GM21423 (cell line): Measurements from ENCODE around the gene AFF3.
"Not testable (repeated sequence)": the region's sequence is repeated elsewhere in the genome, so short reads cannot be mapped to it uniquely, and the experiment has no call there.

ENCODE experiments used
- ATAC-seq: cut with Tn5 transposase; IDR thresholded peaks from one replicate; pipeline ENCODE4 v1.9.1; 2021; ENCODE audit warnings: mild to moderate bottlenecking, moderate library complexity; ENCODE audit not compliant: unreplicated experiment

The AFF3 gene

DNA sequence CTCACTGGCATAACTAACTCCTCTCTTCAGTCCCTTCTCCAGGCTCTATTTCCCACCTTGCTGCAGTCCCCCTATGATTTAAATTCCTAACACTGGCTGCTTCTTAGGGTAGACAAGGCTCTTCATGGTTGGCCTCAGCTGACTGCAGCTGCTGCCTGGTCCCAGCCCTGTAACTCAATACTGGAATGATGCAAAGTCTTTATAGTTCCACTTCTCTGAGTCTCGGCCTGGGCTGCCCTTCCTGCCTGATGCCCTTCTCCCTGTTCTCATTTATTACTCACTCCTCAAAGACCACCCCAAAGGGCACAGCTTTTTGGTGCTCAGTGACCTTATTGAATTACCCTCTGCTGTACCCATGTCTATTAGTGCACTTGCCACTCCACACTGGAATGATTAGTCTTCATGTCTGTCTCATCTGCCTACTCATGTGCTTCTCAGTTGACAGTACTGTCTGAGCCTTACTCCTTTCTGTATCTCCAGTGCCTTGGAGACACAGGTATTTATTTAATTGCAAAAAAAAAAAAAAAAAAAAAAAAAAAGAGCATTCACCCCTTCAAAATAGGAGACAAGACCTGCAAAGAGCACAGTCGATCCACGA is 453.1 kb downstream of the AFF3 start:
- no peak for ATAC-seq

DNA sequence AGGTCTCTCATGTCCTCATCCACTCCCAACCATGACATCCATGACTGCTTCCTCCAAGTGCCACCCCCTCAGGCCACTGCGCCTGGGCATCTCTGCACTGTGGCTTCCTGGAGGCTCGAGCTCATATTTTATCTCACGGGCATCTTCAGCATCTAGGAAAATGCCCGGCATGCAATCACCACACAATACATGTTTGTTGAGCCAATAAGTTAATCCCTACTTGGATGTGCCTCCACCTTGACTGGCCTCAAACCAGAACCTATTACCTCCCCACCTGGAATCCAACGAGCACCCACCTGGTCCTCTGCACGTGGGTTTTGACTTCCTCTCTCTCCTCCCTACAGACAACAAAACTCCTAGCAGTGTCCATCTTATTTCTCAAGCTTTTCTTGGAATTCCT is 453.7 kb downstream of the AFF3 start:
- no peak for ATAC-seq

DNA sequence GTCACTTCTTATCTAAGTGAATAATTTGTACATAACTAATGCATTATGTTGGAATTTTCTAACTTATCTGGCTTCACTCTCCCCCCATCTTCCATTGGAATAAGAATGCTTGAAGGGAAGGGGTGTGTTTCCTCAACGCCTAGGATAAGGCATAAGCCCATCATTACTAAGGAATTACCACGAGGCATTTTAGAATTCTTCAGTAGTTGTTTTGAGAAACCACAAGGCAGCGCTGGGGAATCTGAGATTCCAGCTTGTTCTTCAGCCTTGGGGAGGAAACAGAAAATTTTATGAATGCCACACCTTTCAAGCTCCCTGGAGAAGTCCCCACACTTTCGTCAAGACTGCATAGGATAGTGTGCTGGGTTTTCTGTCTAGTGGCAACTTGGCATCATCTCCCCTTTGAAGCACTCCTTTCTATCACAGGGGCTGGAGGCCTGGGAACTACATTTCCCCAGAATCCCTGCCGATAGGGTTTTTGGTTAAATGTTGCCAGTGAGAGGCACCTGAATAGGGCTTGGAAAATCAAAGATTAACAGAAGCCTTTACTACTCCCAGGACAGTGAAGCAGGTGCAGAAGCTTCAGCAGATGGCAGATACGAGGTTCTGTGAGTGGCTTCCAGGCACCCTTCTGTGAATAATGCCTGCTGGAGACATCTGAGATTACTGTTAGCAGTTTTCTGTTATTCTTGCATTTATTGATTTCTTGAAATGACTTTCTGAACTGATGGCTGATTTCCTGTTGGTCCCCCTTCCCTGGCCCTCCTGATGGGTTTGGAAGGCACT is 459.9 kb downstream of the AFF3 start:
- ATAC-seq = no peak

DNA sequence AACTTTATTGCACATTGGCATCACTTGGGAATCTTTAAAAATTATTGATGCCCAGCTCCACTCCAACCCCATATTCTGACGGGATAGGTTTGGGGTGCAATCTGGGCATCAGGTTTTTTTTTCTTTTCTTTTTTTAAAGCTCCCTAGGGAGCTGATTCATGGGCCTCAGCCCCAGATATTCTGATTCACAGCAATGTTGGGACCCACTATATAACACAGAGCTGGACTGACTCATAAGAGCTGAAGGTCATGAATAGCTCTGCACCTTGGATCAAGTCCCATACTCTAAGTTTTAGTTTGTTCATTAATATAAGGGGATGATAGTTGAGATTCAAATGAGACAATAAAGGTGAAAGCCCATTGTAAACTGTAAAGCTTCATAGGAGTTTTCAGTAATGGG is 461.4 kb downstream of the AFF3 start:
- no peak for ATAC-seq

DNA sequence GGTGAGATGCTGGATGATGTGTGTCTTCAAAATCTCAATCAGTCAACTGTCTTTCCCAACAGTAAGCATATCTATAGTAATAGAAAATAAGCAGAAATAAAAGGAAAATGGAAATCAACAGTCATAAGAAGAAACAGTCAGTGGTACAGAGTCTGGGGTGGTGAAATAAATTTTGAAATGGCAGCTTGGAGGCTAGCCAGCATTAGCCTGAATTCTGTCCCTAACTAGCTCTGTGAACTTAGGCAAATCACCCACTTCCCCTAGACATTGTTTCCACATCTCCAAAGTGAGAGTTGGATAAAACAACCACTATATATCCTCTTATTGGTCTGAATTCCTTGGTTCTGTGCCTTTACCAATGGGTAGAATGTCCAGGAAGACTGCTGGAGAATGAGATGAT is 462.9 kb downstream of the AFF3 start:
- no peak for ATAC-seq

DNA sequence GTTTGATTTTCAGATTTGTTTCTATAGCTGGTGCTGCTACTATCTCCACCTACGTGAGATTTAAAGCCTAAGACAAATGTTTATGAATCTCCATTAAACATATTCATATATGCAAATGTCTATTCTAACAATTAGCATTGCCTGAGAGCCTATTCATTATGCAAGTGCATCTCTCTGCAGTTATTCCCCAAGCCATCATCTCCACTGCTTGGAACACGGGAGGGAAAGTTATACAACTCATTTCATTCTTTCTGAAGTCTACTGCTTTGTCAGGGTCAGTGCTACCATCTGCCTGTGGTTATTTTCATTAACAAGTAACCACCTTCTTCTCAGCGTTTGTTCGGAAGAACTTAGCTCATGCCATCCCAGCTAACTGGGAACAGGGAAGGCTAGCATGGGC is 463.8 kb downstream of the AFF3 start:
- ATAC-seq = no peak

DNA sequence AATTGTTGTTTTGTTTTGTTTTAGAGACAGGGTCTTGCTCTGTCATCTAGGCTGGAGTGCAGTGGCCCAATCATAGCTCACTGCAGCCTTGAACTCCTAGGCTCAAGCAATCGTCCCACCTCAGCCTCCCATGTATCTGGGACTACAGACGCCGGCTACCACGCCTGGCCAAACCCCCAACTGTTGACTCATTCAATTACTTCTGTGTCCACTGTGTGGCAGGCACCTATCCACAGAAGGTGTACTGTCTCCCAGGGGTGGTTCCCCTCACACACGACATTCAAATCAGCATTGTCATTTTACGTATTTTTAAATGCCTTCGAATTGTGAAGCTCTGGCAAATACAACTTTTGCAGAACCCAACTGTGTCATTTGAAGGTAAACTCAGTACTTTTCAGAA is 464.6 kb downstream of the AFF3 start:
- ATAC-seq = no peak

DNA sequence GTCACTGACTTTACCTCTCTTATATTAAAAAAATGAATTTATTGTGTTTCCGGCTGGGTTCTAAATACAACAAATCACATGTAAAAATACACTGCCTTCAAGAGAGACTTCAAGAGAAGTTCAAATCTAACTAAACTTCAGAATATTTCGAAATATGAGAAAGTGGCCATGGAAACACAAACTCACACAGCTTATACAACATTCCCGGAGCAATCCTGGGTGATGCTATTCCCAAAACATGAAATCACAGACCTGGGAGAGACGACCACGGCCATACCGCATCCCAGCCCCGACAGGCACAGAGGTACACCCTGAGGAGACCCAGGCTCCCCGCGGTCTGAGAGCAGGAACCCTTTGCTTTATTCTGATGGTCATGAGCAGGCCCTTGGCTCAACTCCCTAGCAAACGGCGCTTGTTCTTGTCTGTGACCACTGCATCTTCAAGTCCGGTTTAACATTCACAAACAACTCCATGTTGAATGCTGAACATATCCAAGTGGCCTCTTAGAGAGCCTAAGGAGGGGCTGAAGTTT is 467.2 kb downstream of the AFF3 start:
- no peak for ATAC-seq

DNA sequence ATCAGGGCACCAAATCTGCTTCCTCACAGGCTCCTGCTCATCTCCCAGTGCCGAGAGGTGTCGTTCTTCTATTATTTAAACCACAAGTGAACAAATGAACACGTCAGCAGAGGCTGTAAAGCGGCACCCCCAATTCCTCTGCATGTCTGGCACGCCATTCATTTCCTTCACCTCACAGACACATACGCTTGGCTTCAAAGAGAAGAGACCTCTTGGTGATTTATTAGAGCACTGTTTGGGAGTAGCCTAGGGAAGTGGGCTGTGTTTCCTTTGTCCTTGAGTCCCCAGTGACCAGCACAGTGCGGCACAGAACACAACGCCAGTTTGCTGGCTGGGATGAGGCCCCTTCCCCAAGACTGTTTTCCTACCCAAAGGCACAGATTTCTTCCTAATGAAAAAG is 468.3 kb downstream of the AFF3 start:
- no peak for ATAC-seq

DNA sequence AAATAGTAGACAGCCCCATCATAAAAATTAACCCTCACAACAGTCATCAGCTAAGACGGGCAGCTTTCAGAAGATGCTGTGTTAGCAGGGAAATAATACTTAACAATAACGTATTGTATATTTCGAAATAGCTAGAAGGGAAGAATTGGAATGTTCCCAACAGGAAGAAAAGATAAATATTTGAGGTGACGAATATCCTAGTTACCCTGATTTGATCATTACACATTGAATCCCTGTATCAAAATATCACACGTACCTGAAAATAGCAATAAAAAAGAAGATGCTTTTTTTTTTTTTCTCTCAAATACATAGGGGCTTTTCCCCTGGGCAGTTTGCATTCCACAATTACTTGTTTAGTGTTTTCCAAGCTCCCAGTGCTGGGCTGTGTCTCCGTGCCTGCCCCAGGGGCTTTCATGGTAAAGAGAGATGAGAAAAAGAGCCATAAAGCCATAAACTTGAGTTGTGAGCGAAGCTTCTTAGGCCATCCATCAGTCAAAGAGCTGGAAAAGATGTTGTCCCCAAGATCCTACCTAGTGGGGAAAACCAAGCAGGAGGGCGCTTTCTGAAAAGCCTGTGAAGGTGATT is 469.5 kb downstream of the AFF3 start:
- ATAC-seq = no peak

DNA sequence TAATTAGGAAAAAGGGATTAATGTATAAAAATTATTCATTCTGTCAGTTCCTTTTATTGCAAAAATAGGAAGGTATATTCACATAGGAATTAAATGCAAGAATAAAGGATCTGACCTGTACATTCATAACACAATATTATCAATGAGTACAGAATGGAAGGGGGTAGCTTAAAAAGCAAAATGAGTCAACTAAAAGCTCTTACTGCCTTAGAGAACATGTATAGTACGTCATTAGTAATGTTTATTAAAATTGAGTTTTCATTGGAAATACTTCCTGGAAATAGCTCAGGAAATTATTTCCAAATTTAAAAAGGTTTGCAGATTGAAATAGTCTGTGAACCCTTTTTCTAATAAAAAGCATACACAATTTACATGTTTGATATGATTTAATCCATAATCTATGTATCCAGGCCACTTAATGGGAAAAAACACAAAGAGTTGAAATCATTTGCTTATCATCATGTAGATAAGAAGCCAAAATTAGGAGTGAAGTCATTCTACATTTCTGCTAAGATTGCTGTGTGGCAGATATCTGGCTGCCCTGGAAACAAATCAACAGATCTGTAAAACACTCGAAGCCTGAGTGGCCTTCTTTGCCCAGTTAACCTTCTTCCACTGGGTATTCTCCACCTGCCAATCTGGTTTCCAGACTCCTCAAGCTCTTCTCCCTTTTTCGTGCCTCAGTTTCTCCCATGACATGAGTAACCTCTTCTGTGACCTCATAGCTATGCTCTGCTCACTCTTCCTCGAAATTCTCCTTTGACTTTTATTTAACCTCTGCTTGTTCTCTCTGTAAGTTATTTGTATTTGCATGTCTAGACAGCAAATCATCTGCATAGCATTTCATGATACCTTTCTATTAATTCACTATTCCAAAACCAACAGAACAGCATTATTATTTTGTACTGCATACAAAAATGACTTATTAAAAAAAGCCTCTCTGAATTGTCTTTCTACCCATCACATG is 471.3 kb downstream of the AFF3 start:
- no peak for ATAC-seq

DNA sequence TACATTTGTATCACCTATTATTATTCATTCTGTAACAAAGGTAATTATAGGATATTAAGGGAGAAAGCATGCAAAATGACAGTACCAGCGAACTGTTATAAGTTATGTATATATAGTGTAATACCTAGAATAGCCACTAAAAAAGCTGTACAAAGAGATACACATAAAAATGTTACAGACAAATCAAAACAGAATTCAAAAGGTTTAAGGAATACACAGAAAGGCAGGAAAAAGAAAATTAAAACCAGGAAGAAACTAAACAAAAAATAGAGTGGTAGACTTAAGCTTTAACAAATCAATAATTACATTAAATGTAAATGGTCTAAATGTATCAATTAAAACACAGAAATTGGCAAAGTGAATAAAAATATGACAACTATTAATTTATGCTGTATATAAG is 476.1 kb downstream of the AFF3 start:
- ATAC-seq = no peak

DNA sequence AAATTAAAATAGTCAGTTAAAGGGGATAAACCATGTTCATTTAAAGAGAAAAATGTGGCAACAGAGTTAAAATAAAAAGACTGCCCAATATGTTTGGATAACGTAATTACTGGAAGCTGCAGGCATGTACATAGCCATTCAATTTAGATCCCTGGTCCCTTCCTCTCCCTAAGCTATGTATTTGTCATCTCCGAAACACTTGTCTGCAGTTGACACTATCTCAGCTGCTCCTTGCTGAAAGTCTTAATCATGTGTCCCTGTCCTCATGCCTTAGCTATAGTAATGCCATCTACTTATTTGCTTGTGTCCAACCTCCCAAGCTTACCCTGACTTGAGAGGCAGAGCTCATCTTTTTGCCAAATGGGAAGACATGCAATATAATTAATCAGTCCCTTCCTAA is 478.7 kb downstream of the AFF3 start:
- ATAC-seq = no peak

DNA sequence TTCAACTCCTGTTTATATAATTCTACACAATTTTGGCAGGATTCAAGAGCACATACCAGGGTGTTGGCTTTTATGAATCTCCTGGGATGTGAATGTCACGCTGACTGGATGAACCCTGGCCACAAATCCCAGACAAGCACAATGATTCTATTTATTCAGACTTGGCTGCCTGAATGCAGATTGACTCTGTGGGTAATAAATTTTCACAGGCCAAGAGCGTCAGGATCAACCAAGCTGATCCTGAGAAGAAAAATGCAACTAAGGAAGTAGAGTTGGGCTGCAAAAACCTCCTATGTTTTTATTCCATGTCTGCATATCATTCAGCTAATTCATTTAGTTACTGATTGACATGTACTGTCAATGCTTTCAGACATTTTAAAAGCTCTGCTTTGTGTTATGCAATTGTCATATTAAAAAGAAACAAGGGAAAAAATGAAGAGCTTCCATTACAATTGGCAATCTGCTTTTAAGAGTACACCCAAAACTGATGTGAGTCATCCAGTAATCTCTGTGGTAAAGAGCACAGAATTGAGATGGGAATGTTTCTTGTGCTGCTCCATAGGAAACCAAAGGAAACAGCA is 479.5 kb downstream of the AFF3 start:
- ATAC-seq = no peak

DNA sequence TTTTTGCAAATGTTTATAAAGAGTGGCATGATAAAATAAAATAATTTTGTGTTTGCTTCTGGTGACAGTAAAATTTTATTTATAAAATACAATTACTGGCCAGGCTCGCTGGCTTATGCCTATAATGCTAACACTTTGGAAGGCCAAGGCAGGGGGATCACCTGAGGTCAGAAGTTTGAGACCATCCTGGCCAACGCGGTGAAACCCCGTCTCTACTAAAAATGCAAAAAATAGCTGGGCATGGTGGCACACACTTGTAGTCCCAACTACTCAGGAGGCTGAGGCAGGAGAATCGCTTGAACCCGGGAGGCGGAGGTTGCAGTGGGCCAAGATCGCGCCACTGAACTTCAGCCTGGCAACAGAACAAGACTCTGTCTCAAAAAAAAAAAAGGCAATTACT is 480.6 kb downstream of the AFF3 start:
- not testable (repeated sequence) for ATAC-seq

DNA sequence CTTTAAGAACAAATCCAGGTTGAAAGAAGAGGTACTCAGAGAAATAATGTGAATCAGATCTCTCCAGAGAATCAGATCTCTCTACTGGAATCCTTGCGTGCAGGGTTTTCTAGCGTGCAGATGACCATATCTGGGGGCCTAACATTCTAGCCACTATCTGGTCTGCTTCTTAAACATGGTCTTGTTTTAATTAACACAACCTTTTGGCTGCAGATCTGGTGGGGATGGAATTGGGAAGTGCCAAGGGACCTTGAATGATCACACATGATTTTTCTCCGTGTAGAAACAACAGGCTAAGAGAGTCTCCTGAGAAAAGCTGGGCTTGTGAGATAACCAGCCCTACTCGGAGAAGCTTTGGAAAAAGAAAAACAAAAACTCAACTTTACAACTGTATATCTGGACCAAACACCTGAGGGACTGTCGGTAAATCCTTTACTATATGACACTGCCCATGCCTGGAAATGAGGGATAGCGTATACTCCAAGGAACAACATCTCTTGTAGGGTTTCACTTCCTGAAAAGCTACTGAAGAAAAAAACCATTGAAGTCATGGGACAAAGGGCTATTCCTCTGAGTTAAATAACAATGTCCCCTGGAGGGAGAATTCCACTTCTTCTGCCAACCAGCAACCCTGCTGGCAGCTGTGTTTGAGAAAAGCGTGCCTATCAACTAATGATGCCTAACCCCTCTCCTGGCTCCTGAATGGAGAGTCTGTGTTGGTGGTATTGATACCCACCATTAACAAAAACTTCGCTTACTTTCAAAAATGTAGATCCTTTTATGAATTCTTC is 481.6 kb downstream of the AFF3 start:
- no peak for ATAC-seq

DNA sequence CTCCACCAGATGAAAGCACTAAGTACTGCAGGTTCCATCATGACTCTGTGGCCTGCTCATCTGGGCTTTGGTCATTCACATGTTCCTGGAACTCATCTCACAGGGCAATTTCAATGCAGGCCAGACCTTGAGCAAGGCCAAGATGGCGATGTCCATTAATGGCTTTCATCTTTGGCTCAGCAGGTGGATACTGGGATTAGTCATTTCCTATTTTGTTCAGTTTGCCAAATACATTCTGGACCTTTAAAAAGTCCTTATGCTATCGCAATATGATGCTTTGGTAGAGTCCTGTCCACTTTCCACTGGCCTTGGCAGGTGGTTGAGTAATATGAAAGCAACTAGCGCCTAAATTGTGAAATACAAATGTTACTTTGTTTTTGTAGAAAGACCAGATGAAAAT is 482.5 kb downstream of the AFF3 start:
- no peak for ATAC-seq

DNA sequence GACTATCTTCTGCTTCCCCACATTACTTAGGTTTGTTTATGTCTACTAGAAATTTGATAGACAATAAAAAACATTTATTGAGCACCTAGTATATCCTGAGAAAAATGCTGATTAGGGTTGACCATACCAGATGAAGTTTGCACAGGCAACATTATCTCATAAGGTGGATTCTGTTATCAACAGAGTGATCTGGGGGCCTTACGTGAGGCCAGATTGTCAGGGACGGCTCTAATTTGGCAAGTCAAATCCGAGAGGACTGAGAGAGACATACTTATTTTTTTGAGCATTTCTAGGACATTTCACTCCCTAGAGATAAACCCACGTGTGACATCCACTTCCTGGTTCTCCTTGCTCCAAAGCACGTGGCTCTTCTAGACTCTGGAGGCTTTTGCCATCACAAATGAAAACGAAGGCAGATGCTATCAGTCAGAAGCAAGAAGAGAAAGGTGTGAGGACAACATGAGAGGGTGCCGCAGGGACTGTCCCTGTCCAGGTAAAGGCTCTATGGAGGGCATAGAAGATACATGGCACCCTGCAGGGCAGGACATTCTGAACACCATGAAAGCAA is 484.6 kb downstream of the AFF3 start:
- ATAC-seq = no peak

DNA sequence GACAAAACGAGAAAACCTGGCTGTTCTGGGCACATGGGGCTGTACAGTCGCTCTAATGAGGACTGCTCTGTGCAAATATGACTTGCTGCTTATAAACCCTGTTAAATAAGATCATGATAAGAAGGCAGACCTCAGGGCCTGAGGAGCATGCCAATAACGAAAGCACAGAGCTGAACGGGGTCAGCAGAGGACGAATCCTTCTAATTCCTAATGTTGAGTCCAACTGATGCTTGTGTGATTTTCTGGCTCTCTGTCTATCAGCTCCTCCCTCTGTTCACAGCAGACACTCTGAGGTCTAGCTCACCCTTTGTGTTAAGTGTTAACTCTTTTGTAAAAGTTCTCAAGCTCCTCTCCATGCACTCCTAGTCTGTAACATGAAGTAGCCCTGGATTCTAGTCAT is 485.4 kb downstream of the AFF3 start:
- ATAC-seq = no peak

DNA sequence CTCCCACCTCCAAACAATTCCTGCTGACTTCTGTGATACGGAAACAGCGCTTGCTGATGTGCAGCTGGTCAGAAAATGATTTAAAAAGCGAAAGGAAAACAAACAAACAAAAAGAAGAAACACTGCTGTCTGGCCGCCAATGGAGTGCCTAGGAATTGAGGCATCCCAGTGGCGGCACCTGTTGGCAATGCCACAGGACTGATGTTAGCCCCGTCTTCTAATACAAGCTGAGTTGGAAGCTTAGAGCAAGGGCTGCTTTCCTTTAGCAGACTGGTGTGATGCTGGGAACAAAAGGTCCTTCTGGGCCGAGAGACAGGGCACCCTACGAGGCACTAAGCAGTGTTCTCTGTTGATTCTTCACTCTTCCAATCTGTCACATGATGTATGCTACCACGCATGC is 489.0 kb downstream of the AFF3 start:
- no peak for ATAC-seq
